SK-N-MC (cell line): ENCODE data around the gene RNF144A.

Experiments used
- EZH2 ChIP-seq: fragments of 200-600 bp; sonication (generic); IDR thresholded peaks from one replicate; pipeline ENCODE4 v1.6.1; 2017; ENCODE audit warnings: antibody characterized with exemption
- FOXP2 ChIP-seq: optimal IDR thresholded peaks from 2 replicates; pipeline ENCODE3; 2011; ENCODE audit warnings: mild to moderate bottlenecking, moderate library complexity; ENCODE audit not compliant: insufficient read depth; ENCODE audit errors: extremely low read length, control extremely low read depth
- POLR2AphosphoS5 ChIP-seq: IDR thresholded peaks from 2 replicates; pipeline ENCODE4 v1.6.1; 2012; ENCODE audit warnings: mild to moderate bottlenecking, low read depth, low read length, borderline replicate concordance

- no peak for TF ChIP-seq POLR2AphosphoS5
- no peak for TF ChIP-seq FOXP2
- no peak for TF ChIP-seq EZH2
Measured at GRCh38 chr2:6934345-6934744, 17.1 kb downstream of the RNF144A start.
